ENCODE results near the gene TLR2. TPM values are rescaled to one million over a fixed set of nuclear protein-coding genes. Genes with fewer than 3 reads are reported as not detected.

The TLR2 gene
- total RNA-seq, 1 experiment from 2014 or later: 0.90 TPM

DNA sequence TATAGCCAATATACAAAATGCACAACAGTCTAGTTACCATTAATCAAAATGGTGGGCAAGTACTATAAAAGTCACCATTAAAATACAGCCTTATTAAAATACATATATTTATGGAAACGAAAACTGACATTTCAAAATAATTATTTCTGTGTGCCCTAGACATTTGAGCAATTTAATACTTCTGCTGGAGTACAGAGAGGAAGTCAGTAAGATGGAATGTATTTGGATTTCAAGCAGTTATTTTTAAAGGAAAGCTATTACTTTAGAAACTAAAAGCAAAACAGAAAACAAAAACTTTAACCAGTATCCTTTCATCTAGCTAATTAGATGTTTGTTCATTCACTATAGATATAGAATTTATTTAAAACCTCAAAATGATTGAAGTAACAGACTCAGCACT lies 37.8 kb upstream of the TLR2 start:
- Histone ChIP-seq H3K4me2 (ENCODE audit: insufficient read depth, insufficient read length, low read length) (no peak overlapping the region), H2BK12ac (ENCODE audit: insufficient read length, low read depth, low read length) (no peak overlapping the region), H3K23ac (ENCODE audit: insufficient read length, low read depth, low read length) (no peak overlapping the region), H2BK15ac (ENCODE audit: low read depth, low read length) (no peak overlapping the region), H4K5ac (ENCODE audit: insufficient read length, low read depth, low read length) (no peak overlapping the region), H3K27ac (ENCODE audit: insufficient read length, low read depth, low read length) (no peak overlapping the region), H3K4ac (ENCODE audit: low read depth, low read length) (no peak overlapping the region), H3K18ac (ENCODE audit: insufficient read length, low read depth, low read length) (no peak overlapping the region), H2AFZ (ENCODE audit: low read length) (no peak overlapping the region), H2BK5ac (ENCODE audit: insufficient read length, low read length) (no peak overlapping the region), H3K79me2 (ENCODE audit: insufficient read depth, low read length) (no peaks in the 10 kb centered on the region), H2AK5ac (ENCODE audit: insufficient read length, low read length) (no peak overlapping the region), H3K14ac (ENCODE audit: insufficient read depth, low read length) (no peak overlapping the region), H3K56ac (ENCODE audit: insufficient read length, low read depth, low read length) (no peak overlapping the region), H3K23me2 (ENCODE audit: insufficient read length, low read depth, low read length, poor library complexity, severe bottlenecking) (no peaks in the 10 kb centered on the region), H3K27me3 (ENCODE audit: insufficient read depth, low read length) (no peaks in the 10 kb centered on the region), H3K9ac (ENCODE audit: extremely low read depth, insufficient read length, low read length) (no peak overlapping the region), H2BK120ac (ENCODE audit: low read depth, low read length, poor library complexity, severe bottlenecking) (no peak overlapping the region), H3T11ph (ENCODE audit: low read length) (no peak overlapping the region), H3K9me3 (ENCODE audit: control insufficient read depth, low read depth, low read length) (no peaks in the 10 kb centered on the region), H3K4me1 (ENCODE audit: insufficient read depth, low read length) (0 out of 2 replicates have a peak, but pooled peaks cover 1% of the 10 kb centered on the region), H2BK20ac (ENCODE audit: low read depth, low read length, poor library complexity, severe bottlenecking) (no peak overlapping the region), H4K20me1 (ENCODE audit: control insufficient read depth, insufficient read depth, insufficient read length) (no peaks in the 10 kb centered on the region), H4K8ac (replicated peaks; ENCODE audit: insufficient read length, low read depth, low read length) (no peak overlapping the region), H3K79me1 (ENCODE audit: insufficient read depth, low read depth, low read length, poor library complexity, severe bottlenecking) (no peaks in the 10 kb centered on the region), H4K91ac (ENCODE audit: insufficient read length, low read depth, low read length) (no peak overlapping the region)
- peaks cover 8% of the 10 kb centered on the region in 2 experiments for H3K9me3 Mint-ChIP-seq
- no peak overlapping the region for H3K4me3 Mint-ChIP-seq
- peaks cover 2% of the 10 kb centered on the region; the same call in 1 of the 2 replicates for H3K27me3 Mint-ChIP-seq (ENCODE audit: low read depth)
- TF ChIP-seq CTCF (conservative IDR thresholded peaks at IDR 0.05): no peak
- peaks cover 3 to 11% (median 5%) of the 10 kb centered on the region in 3 experiments; a peak in 6 of 7 replicates for H3K36me3 Mint-ChIP-seq (ENCODE audit: insufficient read depth in 1 of 3, low read depth in 3 of 3)
- no CpG with 5 or more reads among the region's 1 CpG for WGBS (ENCODE audit: extremely low coverage, insufficient read length, low lambda C conversion rate)
- H3K4me1 Mint-ChIP-seq: peaks cover 8% of the 10 kb centered on the region in 2 experiments
- H3K27ac Mint-ChIP-seq: no peak overlapping the region
- DNase-seq: no peak
